Activated CD8-positive, alpha-beta memory T cell treated with anti-CD3 and anti-CD28 coated beads, Interleukin-2, amount 50 U/mL, for 1 hour (primary cell): Measurements from ENCODE around the gene SYCE3.
A peak's percentile ranks its signal among the peaks of the same experiment; 100 is the strongest.

Experiments
- DNase-seq: peaks from one replicate; pipeline ENCODE4 v3.0.0-alpha.2; 2020; ENCODE audit errors: extremely low read depth

SYCE3 gene

DNA sequence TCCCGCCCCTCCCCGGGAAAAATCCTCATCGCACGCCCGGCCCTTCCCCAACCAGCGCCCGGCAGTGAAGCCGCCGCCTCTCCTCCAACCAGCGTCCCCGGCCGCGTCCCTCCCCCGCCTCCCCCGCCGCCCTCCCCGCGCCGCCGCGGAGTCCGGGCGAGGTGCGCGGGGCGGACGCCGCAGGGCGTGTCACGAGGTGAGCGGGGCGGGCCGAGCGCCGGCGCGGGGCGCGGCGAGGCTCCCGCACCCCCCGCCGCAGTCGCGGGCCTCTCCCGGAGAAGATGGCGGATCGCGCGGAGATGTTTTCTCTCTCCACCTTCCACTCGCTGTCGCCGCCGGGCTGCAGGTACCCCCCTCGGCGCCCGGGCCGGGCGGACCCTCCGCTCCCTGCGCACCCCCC lies 37.8 kb upstream of the SYCE3 start, which contains the start of gene MAPK8IP2:
Gene MAPK8IP2, plus strand, starts transcription at position 256 of the 400 bp plus-strand sequence. Its CDS starts 26 bp downstream, at position 282.
- DNase-seq, result no peak

GRCh38 chr22:50599816-50600455 lies 37.2 kb upstream of the SYCE3 start:
- no peak for DNase-seq

DNA sequence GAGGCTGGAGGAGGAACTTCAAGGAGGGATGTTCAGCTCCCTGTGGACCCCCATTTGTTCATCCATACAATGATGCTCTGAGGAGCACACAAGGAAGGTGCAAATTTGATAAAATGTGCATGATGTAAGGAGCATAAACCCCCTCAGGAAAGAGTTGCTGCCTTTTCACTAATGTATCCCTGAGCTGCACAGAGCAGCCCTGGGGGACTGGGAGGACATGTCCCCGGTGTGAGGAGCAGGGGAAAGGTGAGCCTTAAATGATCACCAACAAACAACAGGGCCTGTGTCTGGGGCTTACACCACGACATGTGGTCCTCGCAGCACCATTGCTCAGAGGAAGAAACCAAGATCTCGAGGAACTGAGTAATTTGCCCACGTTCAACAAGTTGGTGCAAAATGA lies 34.4 kb upstream of the SYCE3 start:
- no peak for DNase-seq

DNA sequence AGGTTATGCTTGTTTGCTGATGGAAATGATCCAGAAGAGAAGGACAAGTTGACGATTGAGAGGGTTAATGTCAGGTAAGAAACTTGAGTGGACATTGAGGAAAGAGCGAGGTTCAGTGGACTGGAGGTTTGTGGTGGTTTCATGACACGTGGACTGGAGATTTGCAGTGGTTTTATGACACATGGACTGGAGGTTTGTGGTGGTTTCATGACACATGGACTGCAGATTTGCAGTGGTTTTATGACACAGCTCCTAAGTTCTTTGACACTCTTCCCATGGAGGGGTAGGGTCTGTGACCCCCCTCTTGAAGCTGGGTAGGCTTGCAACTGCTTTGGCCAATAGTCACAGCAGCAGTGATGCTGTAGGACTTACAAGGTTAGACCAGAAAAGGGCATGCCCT lies 32.5 kb upstream of the SYCE3 start:
- DNase-seq, result no peak

DNA sequence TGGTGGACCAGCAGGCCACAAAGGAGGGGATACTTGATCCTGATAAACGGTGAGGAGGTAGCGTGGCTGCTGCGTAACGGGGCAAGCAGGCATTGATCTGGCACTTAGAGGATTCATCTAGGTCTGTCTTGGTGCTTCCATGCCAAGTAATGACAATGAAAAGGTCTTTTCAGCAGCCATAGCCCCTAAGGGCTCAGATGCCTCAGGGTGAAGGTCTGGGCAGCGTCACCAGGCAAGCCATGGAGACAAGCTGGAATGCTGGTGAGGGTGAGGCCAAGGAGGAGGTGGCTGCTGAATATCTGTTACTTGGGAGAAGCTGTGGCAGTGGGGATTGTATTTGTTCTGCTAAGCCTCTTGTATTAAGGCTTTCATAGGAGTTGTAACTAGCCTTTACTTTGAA lies 24.7 kb upstream of the SYCE3 start:
- no peak for DNase-seq

DNA sequence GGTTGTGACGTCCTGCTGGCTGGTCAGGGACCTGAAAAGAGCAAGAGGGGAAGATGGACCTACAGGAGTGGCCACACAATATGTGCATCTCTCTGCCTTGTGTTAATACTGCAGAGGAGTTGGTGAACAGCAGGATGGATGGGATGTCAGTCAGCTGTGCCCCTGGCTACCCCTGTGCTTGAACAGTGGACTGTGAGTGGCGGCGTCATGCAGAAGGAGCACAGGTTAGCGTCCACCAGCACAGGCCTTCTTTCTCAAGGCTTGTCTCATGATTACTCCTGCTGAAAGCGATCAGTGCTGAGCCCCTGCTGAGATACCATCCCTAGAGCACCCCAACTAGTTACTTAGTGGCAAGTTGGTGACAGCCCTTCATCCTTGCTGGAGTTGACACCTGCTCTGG lies 23.7 kb upstream of the SYCE3 start:
- DNase-seq, result no peak

- no peak for DNase-seq
These were observed 23.1 kb upstream of the SYCE3 start for GRCh38 chr22:50585781-50586180.

DNA sequence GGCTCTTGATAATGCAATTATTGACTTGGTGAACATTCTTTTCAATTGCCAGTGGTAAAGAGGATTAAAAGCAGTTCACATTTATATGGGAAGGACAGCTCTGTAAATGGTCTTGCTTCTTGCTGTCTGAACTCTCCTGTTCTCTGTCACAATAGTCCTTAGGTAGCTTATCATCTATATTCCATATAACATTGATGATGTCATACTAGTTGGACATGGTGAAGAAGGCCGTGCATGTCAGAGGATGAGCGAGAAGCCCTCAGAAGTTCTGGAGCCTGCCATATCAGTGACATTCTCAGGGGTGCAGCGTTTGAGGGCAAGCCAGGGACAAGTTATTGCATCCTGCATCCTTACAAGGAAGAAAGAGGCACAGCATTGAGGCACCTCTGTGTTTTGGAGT lies 22.5 kb upstream of the SYCE3 start:
- DNase-seq, result no peak

GRCh38 chr22:50584106-50585096 lies 21.7 kb upstream of the SYCE3 start:
- no peak for DNase-seq

- DNase-seq, result no peak
These were observed 20.7 kb upstream of the SYCE3 start for GRCh38 chr22:50583294-50583861.

GRCh38 chr22:50582493-50583293 lies 20.0 kb upstream of the SYCE3 start, which contains the start of gene CHKB:
Gene CHKB (minus strand): TSS chr22:50582849. CDS start chr22:50582781, 68 bp downstream.
- peak; percentile 95 for DNase-seq

DNA sequence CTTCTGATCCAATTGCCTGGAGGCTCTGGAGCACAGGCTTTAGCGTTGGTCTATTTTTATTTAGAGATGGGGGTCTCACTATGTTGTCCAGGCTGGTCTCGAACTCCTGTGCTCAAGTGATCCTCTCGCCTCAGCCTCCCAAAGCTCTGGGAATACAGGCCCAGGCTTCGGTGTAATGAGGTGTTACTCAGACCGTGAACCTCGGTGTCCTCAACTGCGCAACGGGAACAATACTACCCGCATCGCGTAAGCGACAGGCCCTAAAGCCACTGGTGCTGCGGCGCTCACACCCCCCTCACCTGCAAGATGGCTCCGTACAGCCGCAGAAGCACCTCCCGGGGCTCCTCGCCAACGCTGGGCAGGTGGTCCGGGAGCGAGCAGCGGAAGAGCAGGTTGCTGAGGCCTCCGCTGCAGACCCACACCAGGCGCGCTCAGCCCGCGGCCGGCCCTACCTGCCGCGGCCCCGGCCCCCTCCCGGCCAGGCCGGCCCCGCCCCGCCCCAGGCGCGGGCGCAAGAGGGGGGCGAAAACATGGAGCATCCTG lies 19.3 kb upstream of the SYCE3 start:
- DNase-seq, result no peak

DNA sequence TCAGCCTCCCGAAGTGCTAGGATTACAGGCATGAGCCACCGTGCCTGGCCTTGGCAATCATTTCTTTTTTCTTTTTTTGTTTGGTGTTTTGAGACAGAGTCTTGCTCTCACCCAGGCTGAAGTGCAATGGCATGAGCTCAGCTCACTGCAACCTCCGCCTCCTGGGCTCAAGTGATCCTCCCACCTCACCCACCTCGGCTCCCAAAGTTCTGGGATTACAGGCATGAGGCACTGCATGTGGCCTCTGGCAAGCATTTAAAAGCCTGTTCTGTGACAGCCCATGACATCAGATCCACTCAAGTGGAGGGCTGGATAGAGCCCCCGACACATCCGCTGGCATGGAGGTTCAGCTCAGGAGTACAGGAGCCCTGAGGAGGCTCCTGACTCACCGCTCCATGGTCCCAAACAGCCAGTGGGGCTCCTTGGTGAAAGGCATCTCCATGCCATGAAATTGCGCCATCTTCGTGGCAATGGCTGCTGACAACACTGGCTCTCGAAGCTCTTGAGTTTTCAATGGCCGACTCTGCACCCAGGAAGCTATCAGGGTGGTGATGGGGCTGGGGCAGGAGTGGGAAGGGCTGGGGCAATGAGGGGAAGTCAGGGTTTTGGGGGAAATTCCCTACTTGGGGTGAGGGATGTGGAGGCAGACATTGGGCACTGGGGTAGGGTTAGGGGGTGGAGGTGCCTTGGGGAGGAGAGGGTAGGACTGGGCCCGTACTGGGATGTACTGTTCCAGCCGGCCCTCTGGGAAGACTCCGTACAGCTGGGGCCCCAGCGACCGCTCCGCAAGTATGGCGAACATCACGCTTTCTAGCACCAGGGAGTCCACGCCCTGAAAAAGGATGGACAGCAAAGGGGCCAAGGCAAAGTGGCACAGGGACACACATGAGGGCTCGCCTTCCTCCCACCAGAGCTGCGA lies 18.6 kb upstream of the SYCE3 start:
- no peak for DNase-seq

DNA sequence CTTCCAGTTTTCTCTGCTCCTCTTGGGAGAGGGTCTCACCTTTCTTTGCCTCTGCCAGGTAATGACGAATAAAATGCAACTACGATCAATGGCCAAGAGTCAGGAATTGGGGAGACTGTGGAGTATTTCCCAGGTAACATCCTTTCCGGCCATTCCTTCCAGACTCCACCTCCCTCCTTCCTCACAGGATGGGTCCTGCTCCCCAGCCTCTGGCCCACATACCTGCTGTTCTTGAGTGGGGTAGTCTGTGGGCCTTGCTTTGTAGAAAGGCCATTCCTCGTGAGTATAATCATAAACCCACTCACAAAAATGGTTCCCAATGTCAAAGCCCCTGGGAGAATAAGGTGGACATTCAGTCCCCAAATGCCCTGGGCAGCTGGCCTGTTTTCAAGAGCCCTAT lies 17.0 kb upstream of the SYCE3 start:
- no peak for DNase-seq

DNA sequence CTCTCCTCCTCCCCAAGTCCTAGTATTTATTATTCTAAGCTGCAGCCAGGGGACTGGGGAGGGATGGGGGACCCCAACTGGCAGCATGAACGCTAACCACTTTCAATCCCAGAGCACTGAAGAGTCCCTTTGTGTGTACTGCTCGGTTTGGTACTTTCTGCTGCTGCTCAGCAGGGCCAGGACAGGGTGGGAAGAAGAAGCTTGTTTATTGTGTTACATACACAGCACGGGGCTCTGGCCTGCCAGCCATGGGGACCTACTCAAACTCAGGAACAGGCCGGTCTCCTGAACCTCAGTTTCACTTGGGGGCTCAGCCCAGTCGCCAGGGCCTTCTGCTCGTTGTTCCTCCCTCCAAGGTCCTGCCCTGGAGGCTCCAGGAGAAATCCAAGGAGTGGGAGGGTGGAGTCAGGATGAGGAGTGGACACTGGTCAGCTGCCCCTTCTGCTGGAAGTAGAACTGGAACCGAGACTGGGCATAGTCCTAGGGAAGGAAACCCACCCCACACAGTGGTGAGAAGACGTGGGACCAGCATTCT lies 16.1 kb upstream of the SYCE3 start:
- DNase-seq, result no peak

GRCh38 chr22:50577987-50578775 lies 15.5 kb upstream of the SYCE3 start, which contains the start of gene CPT1B:
Gene CPT1B (minus strand): TSS chr22:50578427. CDS start chr22:50577915, 512 bp downstream.
- no peak for DNase-seq

GRCh38 chr22:50577697-50577986 lies 14.9 kb upstream of the SYCE3 start:
- DNase-seq, result no peak

- no peak for DNase-seq
These were observed 14.3 kb upstream of the SYCE3 start for GRCh38 chr22:50576806-50577696.
